Measurements from ENCODE around the gene LDLRAD1.
"Not testable (repeated sequence)": the region's sequence is repeated elsewhere in the genome, so short reads cannot be mapped to it uniquely, and the experiment has no call there.

The LDLRAD1 gene

DNA sequence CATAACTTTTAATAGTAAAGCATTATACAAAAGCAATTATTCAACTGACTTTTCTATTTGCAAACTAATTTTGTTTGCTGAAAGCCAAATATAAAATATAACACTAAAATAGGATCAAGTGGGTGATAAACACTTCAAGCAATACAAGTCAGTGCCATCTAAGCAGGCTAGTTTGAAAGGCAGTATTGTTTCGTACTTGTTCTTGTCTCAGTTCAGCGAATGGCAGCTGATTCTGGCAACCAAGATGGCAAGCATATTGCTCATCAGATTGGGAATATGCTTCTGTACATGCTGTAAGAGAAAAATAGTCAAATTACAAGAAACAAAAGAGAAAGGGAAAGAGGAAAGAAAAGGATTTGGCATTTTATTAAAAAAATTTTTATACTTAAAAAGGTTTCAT is 27.5 kb upstream of the LDLRAD1 start:
- DNase-seq, result no peak
- H3K4me1 ChIP-seq, result peaks cover 0 to 48% (median 21%) of the 10 kb centered on the region in 4 donors
- H3K4me3 ChIP-seq, result no peak overlapping the region
- no peaks in the 10 kb centered on the region for H3K27me3 ChIP-seq
- H3K27ac ChIP-seq, result no peak overlapping the region
- peaks cover 32 to 40% (median 34%) of the 10 kb centered on the region in 3 donors for H3K36me3 ChIP-seq
- no peaks in the 10 kb centered on the region for H3K9me3 ChIP-seq
- intact Hi-C loops (cut with DNase I; ENCODE audit: low total_unique reads), result no loop called here
- TF ChIP-seq CTCF (IDR thresholded peaks at IDR 0.05), result no peak

GRCh38 chr1:54041806-54042205 is 23.8 kb upstream of the LDLRAD1 start:
- Histone ChIP-seq H3K27ac (no peak overlapping the region), H3K36me3 (peaks cover 69 to 74% (median 69%) of the 10 kb centered on the region in 3 donors), H3K27me3 (no peaks in the 10 kb centered on the region), H3K4me1 (peaks cover 0 to 11% (median 0%) of the 10 kb centered on the region in 4 donors), H3K4me3 (no peak overlapping the region), H3K9me3 (no peaks in the 10 kb centered on the region)
- intact Hi-C loops (cut with DNase I; ENCODE audit: low total_unique reads), result no loop called here
- TF ChIP-seq CTCF (IDR thresholded peaks at IDR 0.05), result no peak
- no peak for DNase-seq

- H3K27me3 ChIP-seq, result no peaks in the 10 kb centered on the region
- no peak overlapping the region for H3K4me3 ChIP-seq
- no peak overlapping the region for H3K27ac ChIP-seq
- no peaks in the 10 kb centered on the region for H3K9me3 ChIP-seq
- intact Hi-C loops (cut with DNase I; ENCODE audit: low total_unique reads), result no loop called here
- H3K36me3 ChIP-seq, result peaks cover 94 to 100% (median 97%) of the 10 kb centered on the region in 3 donors
- no peaks in the 10 kb centered on the region for H3K4me1 ChIP-seq
- TF ChIP-seq CTCF (IDR thresholded peaks at IDR 0.05), result no peak
- DNase-seq, result no peak
These were observed 19.5 kb upstream of the LDLRAD1 start for GRCh38 chr1:54037476-54037875.

DNA sequence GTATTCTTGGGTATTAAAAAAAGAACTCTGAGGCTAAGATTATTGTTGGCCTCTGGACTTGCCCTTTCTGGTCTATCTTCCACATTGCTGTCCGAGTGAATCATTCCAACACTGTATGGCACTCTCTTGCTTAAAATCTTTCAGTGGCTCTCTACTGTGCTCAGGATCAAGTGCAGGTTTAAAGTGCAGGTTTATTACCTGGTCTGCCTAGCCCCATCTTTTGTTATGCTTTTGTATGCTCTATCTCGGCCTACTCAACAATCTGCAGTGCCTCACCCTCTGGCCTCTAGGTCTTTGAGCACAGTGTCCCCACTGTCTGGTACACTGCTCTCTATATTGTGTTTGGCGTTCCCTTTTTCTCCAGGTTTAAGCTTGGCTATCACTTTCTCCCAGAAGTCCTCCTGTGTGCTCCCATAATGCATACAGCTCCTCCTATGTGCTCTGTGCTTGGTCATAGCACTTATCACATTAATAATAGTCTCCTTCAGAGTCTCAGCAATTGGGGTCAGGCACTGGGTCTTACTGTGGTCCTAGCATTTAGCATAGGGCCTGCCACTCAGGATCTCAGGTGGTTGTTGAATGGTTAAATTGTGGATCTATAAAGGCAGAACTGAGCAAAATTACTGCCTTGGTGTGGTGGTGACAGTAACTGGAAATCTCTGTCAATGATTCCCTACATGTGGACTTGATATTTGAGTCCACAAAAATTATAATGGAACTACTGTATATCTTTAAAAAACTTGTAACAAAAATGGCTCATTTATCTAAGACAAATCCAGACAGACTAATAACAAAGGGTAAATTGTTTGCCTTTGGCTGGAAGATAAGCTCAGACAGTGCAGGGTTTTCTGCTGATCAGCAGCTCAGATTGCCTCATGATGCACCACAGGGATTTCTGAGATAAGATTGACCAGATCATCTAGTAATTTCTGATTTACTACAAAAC is 10.6 kb upstream of the LDLRAD1 start:
- no peaks in the 10 kb centered on the region for H3K9me3 ChIP-seq
- no peaks in the 10 kb centered on the region for H3K4me1 ChIP-seq
- H3K36me3 ChIP-seq, result peaks cover 36 to 56% (median 42%) of the 10 kb centered on the region in 3 donors
- no peak overlapping the region for H3K27ac ChIP-seq
- intact Hi-C loops (cut with DNase I; ENCODE audit: low total_unique reads), result no loop called here
- H3K4me3 ChIP-seq, result no peak overlapping the region
- TF ChIP-seq CTCF (IDR thresholded peaks at IDR 0.05), result no peak
- DNase-seq, result no peak
- H3K27me3 ChIP-seq, result no peaks in the 10 kb centered on the region

DNA sequence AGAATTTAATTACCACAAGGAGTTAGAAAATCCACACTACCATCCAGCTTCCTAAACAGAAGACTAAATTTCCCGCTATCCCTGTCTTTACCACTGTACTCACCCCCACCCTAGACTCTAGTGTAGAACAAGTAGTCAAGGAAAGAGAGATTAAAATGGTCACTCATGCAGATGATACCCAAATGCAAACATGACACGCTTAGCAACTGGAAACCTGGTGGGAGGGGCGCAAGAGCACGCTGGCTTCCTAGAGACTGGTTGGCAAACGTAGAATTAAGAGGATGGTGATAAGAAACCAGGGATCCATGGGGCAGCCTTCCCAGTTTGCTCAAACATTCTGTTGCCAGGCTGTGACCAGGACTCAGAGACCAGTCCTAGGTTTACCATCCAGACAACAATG is 9.9 kb upstream of the LDLRAD1 start:
- DNase-seq, result no peak
- Histone ChIP-seq H3K27ac (no peak overlapping the region), H3K27me3 (no peaks in the 10 kb centered on the region), H3K4me1 (no peaks in the 10 kb centered on the region), H3K36me3 (peaks cover 28 to 49% (median 35%) of the 10 kb centered on the region in 3 donors), H3K4me3 (no peak overlapping the region), H3K9me3 (no peaks in the 10 kb centered on the region)
- intact Hi-C loops (cut with DNase I; ENCODE audit: low total_unique reads), result no loop called here
- no peak for TF ChIP-seq CTCF (IDR thresholded peaks at IDR 0.05)

DNA sequence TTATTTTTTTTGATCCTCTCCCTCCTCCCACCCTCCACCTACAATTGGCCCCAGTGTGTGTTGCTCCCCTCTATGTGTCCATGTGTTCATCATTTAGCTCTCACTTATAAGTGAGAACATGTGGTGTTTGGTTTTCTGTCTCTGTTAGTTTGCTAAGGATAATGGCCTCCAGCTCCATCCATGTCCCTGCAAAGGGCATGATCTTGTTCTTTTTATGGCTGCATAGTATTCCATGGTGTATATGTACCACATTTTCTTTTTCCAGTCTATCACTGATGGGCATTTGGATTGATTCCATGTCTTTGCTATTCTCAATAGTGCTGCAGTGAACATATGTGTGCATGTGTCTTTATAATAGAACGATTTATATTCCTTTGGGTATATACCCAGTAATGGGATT is 6.8 kb upstream of the LDLRAD1 start:
- H3K27me3 ChIP-seq; DNase-seq; intact Hi-C loops (cut with DNase I; ENCODE audit: low total_unique reads); H3K27ac ChIP-seq; H3K4me3 ChIP-seq; H3K4me1 ChIP-seq; H3K9me3 ChIP-seq: not testable (repeated sequence)
- H3K36me3 ChIP-seq, result peaks cover 2 to 19% (median 6%) of the 10 kb centered on the region in 3 donors

All from tibial artery (tissue), 4 donors.